ENCODE results near the gene TSPAN6.

GRCh38 chrX:100673397-100673953 is 36.9 kb upstream of the TSPAN6 start:
- TF ChIP-seq EZH2 (IDR thresholded peaks at IDR 0.05) (no peak), POLR2AphosphoS5 (IDR thresholded peaks at IDR 0.05; ENCODE audit: borderline replicate concordance, low read depth, low read length) (no peak), FOXP2 (optimal IDR thresholded peaks at IDR 0.05; ENCODE audit: control extremely low read depth, extremely low read length, insufficient read depth) (no peak)

Measured in SK-N-MC (cell line).